ENCODE data around the gene SH3PXD2B. TPM values are rescaled to one million over a fixed set of nuclear protein-coding genes. Genes with fewer than 3 reads are reported as not detected.
"Not testable (repeated sequence)": the region's sequence is repeated elsewhere in the genome, so short reads cannot be mapped to it uniquely, and the experiment has no call there.

The SH3PXD2B gene
- total and polyA plus RNA-seq, 8 donors: 6.7 to 63.0 (median 20.5) TPM

- peak overlapping the region in 4 of 5 donors; percentile 80 to 94 (median 84) for H3K27ac ChIP-seq
- WGBS, 5 donors: 81 to 88% (median 88%) methylated on average over 4 of the region's 4 CpGs
These were observed 44.2 kb downstream of the SH3PXD2B start for GRCh38 chr5:172410160-172410559.

GRCh38 chr5:172409477-172409876, 44.8 kb downstream of the SH3PXD2B start:
- H3K27me3 ChIP-seq; DNase-seq; intact Hi-C loops (cut with DNase I; ENCODE audit: low total_unique reads); H3K9me3 ChIP-seq; H3K4me3 ChIP-seq: not testable (repeated sequence)
- Histone ChIP-seq H3K4me1 (peaks cover 8 to 71% (median 42%) of the 10 kb centered on the region in 4 donors), H3K36me3 (peaks cover 6 to 24% (median 17%) of the 10 kb centered on the region in 4 donors), H3K27ac (peak overlapping the region in 3 of 5 donors; percentile 82 to 94 (median 86))
- 93 to 97% (median 95%) methylated on average over 5 of the region's 5 CpGs for WGBS, 5 donors

More at GRCh38 chr5:172410160-172410559, 44.2 kb downstream of the SH3PXD2B start:
- Histone ChIP-seq H3K36me3 (peaks cover under 1 to 17% (median 11%) of the 10 kb centered on the region in 4 donors), H3K9me3 (no peaks in the 10 kb centered on the region), H3K4me1 (peaks cover 14 to 71% (median 42%) of the 10 kb centered on the region in 4 donors), H3K4me3 (no peak overlapping the region), H3K27me3 (no peaks in the 10 kb centered on the region)
- intact Hi-C loops (cut with DNase I; ENCODE audit: low total_unique reads): no loop called here
- TF ChIP-seq POLR2AphosphoS5 (IDR thresholded peaks at IDR 0.05) (no peak), CTCF (IDR thresholded peaks at IDR 0.05) (no peak), POLR2A (IDR thresholded peaks at IDR 0.05) (no peak), EP300 (IDR thresholded peaks at IDR 0.05) (no peak)
- DNase-seq: no peak

GRCh38 chr5:172407822-172408221, 46.5 kb downstream of the SH3PXD2B start:
- peak overlapping the region in 3 of 5 donors; percentile 52 to 78 (median 54) for H3K27ac ChIP-seq

GRCh38 chr5:172407241-172407691, 47.1 kb downstream of the SH3PXD2B start:
- 38 to 69% (median 65%) methylated on average over 3 of the region's 3 CpGs for WGBS, 5 donors
- peak overlapping the region in 3 of 5 donors; percentile 52 to 78 (median 54) for H3K27ac ChIP-seq
- TF ChIP-seq CTCF (IDR thresholded peaks at IDR 0.05): no peak
- no peak for TF ChIP-seq POLR2A (IDR thresholded peaks at IDR 0.05)
- TF ChIP-seq EP300 (IDR thresholded peaks at IDR 0.05): no peak
- TF ChIP-seq POLR2AphosphoS5 (IDR thresholded peaks at IDR 0.05): no peak
- peak in 1 of 2 donors; percentile 37 for DNase-seq
- no peaks in the 10 kb centered on the region for H3K27me3 ChIP-seq
- no peak overlapping the region for H3K4me3 ChIP-seq
- H3K4me1 ChIP-seq: peaks cover 10 to 72% (median 45%) of the 10 kb centered on the region in 4 donors
- peaks cover 6 to 30% (median 24%) of the 10 kb centered on the region in 4 donors for H3K36me3 ChIP-seq
- intact Hi-C loops (cut with DNase I; ENCODE audit: low total_unique reads): no loop called here
- H3K9me3 ChIP-seq: no peaks in the 10 kb centered on the region

More at GRCh38 chr5:172407822-172408221, 46.5 kb downstream of the SH3PXD2B start:
- H3K4me3 ChIP-seq: no peak overlapping the region
- H3K4me1 ChIP-seq: peaks cover 7 to 72% (median 44%) of the 10 kb centered on the region in 4 donors
- H3K9me3 ChIP-seq: no peaks in the 10 kb centered on the region
- no peaks in the 10 kb centered on the region for H3K27me3 ChIP-seq
- peaks cover 6 to 28% (median 21%) of the 10 kb centered on the region in 4 donors for H3K36me3 ChIP-seq
- TF ChIP-seq POLR2A (IDR thresholded peaks at IDR 0.05) (no peak), CTCF (IDR thresholded peaks at IDR 0.05) (no peak), EP300 (IDR thresholded peaks at IDR 0.05) (no peak), POLR2AphosphoS5 (IDR thresholded peaks at IDR 0.05) (no peak)
- no peak for DNase-seq
- 71 to 86% (median 80%) methylated on average over 9 of the region's 9 CpGs for WGBS, 5 donors
- intact Hi-C loops (cut with DNase I; ENCODE audit: low total_unique reads): no loop called here

Data from stomach (tissue), 9 donors.